PC-3 (cell line): ENCODE results near the gene UVSSA. TPM values are rescaled to one million over a fixed set of nuclear protein-coding genes. Genes with fewer than 3 reads are reported as not detected.

Source experiments
- ATAC-seq: fragments of 200-7000 bp; cut with Tn5 transposase; 2 replicates; pipeline ENCODE4 v1.9.1; 2020; ENCODE audit warnings: mild to moderate bottlenecking, moderate library complexity
- BruUV-seq: library from RNA; stranded (reverse); fragments of 400-500 nt; replicated peaks from 2 replicates; lab custom pipeline; 2021; lab: Mats Ljungman, UMichigan
- CTCF ChIA-PET: fragments of 300-600 bp; sonication (Branson Sonifier 250); formaldehyde crosslinking; loops from one replicate; lab custom pipeline; 2022; ENCODE audit warnings: antibody characterized with exemption; lab: Charles Lee
- POLR2A ChIA-PET: fragments of 300-600 bp; sonication (Branson Sonifier 250); formaldehyde crosslinking; loops from one replicate; lab custom pipeline; 2022; ENCODE audit warnings: antibody characterized with exemption; ENCODE audit not compliant: unreplicated experiment; lab: Charles Lee
- DNase-seq: peaks from one replicate; pipeline ENCODE4 v3.0.0-alpha.2; 2015
- H2AFZ ChIP-seq: fragments of 300-600 bp; sonication (generic); 2 replicates; pipeline ENCODE4 v1.6.0; 2016; ENCODE audit warnings: antibody characterized with exemption, low read length
- H3F3A ChIP-seq: fragments of 300-600 bp; sonication (generic); one replicate; pipeline ENCODE4 v1.6.0; 2017; ENCODE audit warnings: antibody characterized with exemption, low read length, control low read depth, mild to moderate bottlenecking; ENCODE audit not compliant: unreplicated experiment
- H3K27ac ChIP-seq: fragments of 300-600 bp; sonication (generic); 2 replicates; pipeline ENCODE4 v1.5.1; 2016; ENCODE audit warnings: mild to moderate bottlenecking, low read length
- H3K27me3 ChIP-seq: fragments of 300-600 bp; sonication (generic); 2 replicates; pipeline ENCODE4 v1.6.1; 2016; ENCODE audit warnings: low read length, mixed read lengths
- H3K36me3 ChIP-seq: fragments of 300-600 bp; sonication (generic); 2 replicates; pipeline ENCODE4 v1.6.1; 2016; ENCODE audit warnings: low read depth, mixed run types, low read length, mixed read lengths
- H3K4me1 ChIP-seq: fragments of 300-600 bp; sonication (generic); 2 replicates; pipeline ENCODE4 v1.5.1; 2016; ENCODE audit warnings: low read length; ENCODE audit not compliant: insufficient read depth
- H3K4me2 ChIP-seq: fragments of 300-600 bp; sonication (generic); 2 replicates; pipeline ENCODE4 v1.6.0; 2016; ENCODE audit warnings: low read length
- H3K4me3 ChIP-seq: fragments of 300-600 bp; sonication (generic); 2 replicates; pipeline ENCODE4 v1.5.1; 2016; ENCODE audit warnings: mild to moderate bottlenecking, low read length, mixed read lengths
- H3K79me2 ChIP-seq: fragments of 300-600 bp; sonication (generic); 2 replicates; pipeline ENCODE4 v1.6.1; 2017; ENCODE audit warnings: low read length, mixed read lengths
- H3K9ac ChIP-seq: fragments of 300-600 bp; sonication (generic); 2 replicates; pipeline ENCODE4 v1.6.0; 2016; ENCODE audit warnings: mild to moderate bottlenecking, low read length
- H3K9me2 ChIP-seq: fragments of 300-600 bp; sonication (generic); replicated peaks from 2 replicates; pipeline ENCODE4 v1.6.1; 2016; ENCODE audit warnings: mixed run types, low read length, mixed read lengths
- H3K9me3 ChIP-seq: fragments of 300-600 bp; sonication (generic); 2 replicates; pipeline ENCODE4 v1.6.1; 2016; ENCODE audit warnings: low read length, mixed read lengths
- H4K20me1 ChIP-seq: fragments of 300-600 bp; sonication (generic); 2 replicates; pipeline ENCODE4 v1.6.1; 2016; ENCODE audit warnings: low read length, mixed read lengths
- EZH2 ChIP-seq: fragments of 300-600 bp; sonication (generic); IDR thresholded peaks from one replicate; pipeline ENCODE4 v1.6.1; 2017; ENCODE audit warnings: antibody characterized with exemption, mild to moderate bottlenecking, low read length; ENCODE audit not compliant: unreplicated experiment
- EZH2phosphoT487 ChIP-seq: fragments of 300-600 bp; sonication (generic); IDR thresholded peaks from 2 replicates; pipeline ENCODE4 v1.6.1; 2018; ENCODE audit warnings: mild to moderate bottlenecking, antibody characterized with exemption, low read length, borderline replicate concordance
- intact Hi-C: fragments of 100-400 bp; cut with micrococcal nuclease; formaldehyde crosslinking; loops from 2 replicates; pipeline ENCODE4 v1.9.0; 2023
- total RNA-seq: library from RNA; depleted of rRNA; stranded (reverse); fragments of >200 nt; gene quantifications from 2 replicates; pipeline ENCODE4 v1.2.3, GENCODE V29; 2014
- TF ChIP-seq, protein P1 (sequence below): fragments of 300-600 bp; sonication (generic); conservative IDR thresholded peaks from 2 replicates; pipeline ENCODE4 v1.5.1; 2017; ENCODE audit warnings: antibody characterized with exemption, low read depth, mild to moderate bottlenecking, low read length

UVSSA gene
- total RNA-seq, 1 experiment from 2014 or later: 6.2 TPM

DNA sequence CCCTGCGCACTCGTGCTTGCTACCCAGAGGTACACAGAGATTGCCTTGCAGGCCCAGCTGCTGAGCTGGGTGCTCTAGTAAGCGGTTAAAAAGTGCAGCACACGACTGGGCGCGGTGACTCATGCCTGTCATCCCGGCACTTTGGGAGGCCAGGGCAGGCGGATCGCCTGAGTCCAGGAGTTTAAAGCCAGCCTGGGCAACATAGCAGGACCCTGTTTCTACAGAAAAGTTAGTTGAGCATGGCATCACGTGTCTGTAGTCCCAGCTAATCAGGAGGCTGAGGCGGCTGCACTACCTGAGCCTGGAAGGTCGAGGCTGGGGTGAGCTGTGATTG lies 5.5 kb downstream of the UVSSA start:
- Histone ChIP-seq H3K4me1 (peaks cover 19% of the 10 kb centered on the region), H2AFZ (no peak overlapping the region), H3K36me3 (no peaks in the 10 kb centered on the region), H3K27me3 (no peaks in the 10 kb centered on the region), H3K4me2 (no peak overlapping the region), H3K9ac (no peak overlapping the region), H3K27ac (no peak overlapping the region), H3K9me2 (no peaks in the 10 kb centered on the region), H4K20me1 (no peaks in the 10 kb centered on the region), H3K9me3 (no peaks in the 10 kb centered on the region), H3K79me2 (peaks cover 23% of the 10 kb centered on the region), H3K4me3 (no peak overlapping the region), H3F3A (no peaks in the 10 kb centered on the region)
- no TSS peak for BruUV-seq
- TF ChIP-seq, protein P1, sequence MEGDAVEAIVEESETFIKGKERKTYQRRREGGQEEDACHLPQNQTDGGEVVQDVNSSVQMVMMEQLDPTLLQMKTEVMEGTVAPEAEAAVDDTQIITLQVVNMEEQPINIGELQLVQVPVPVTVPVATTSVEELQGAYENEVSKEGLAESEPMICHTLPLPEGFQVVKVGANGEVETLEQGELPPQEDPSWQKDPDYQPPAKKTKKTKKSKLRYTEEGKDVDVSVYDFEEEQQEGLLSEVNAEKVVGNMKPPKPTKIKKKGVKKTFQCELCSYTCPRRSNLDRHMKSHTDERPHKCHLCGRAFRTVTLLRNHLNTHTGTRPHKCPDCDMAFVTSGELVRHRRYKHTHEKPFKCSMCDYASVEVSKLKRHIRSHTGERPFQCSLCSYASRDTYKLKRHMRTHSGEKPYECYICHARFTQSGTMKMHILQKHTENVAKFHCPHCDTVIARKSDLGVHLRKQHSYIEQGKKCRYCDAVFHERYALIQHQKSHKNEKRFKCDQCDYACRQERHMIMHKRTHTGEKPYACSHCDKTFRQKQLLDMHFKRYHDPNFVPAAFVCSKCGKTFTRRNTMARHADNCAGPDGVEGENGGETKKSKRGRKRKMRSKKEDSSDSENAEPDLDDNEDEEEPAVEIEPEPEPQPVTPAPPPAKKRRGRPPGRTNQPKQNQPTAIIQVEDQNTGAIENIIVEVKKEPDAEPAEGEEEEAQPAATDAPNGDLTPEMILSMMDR: no peak
- TF ChIP-seq EZH2phosphoT487 (no peak), EZH2 (no peak)
- intact Hi-C loops: no loop called here
- ChIA-PET CTCF (no interaction called here), POLR2A (no interaction called here)
- ATAC-seq (no peak), DNase-seq (no peak)

DNA sequence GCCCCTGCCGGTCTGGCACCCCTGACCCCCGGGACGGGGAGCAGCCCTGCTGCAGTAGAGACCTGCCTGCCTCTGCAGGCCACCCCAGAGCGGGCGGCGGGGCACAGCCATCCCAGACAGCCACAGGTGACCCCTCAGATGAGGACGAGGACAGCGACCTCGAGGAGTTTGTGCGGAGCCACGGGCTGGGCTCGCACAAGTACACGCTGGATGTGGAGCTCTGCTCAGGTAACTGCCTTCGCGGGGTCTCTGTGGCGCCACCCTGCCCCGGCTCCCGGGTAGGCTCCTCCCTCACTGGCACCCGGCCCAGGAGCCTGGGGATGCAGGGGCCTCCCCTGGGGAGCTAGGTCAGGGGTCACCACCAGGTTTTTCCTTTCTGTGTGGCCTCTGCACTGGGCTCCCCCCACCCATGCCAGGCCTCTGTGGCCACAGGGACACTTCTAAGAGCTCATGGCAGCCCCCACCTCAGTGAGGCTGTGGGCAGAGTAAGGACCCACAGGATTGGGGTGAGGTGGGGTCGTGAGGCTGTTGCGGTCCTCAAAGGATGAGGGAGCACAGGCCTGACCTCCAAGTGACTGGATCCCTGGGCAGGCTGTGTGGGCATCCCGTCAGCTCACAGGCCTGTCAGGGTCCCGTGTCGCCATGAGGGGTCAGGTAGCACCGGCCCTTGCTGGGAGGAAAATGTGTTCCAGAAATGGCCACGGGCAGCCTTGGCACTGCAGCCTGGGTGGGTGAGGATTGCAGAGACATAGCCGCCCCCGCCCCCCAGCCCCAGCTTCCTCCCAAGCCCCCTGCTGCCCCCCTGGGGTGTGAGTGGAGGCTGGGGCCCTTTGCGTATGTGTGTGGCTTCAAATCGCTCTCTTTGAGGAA lies 6.4 kb downstream of the UVSSA start:
- Histone ChIP-seq H3F3A (no peaks in the 10 kb centered on the region), H3K9me2 (no peaks in the 10 kb centered on the region), H2AFZ (no peak overlapping the region), H3K4me2 (no peak overlapping the region), H3K36me3 (no peaks in the 10 kb centered on the region), H3K27ac (no peak overlapping the region), H3K9me3 (no peaks in the 10 kb centered on the region), H4K20me1 (no peaks in the 10 kb centered on the region), H3K79me2 (peaks cover 14% of the 10 kb centered on the region), H3K4me3 (no peak overlapping the region), H3K4me1 (peaks cover 11% of the 10 kb centered on the region), H3K27me3 (no peaks in the 10 kb centered on the region), H3K9ac (no peak overlapping the region)
- no TSS peak for BruUV-seq
- DNase-seq: no peak
- intact Hi-C loops: no loop called here
- ATAC-seq: no peak
- TF ChIP-seq, protein P1: no peak
- TF ChIP-seq EZH2phosphoT487 (no peak), EZH2 (no peak)
- CTCF ChIA-PET: no interaction called here
- POLR2A ChIA-PET: no interaction called here
